ENCODE results near the gene BAZ1B. TPM values are rescaled to one million over a fixed set of nuclear protein-coding genes. Genes with fewer than 3 reads are reported as not detected.
A peak's percentile ranks its signal among the peaks of the same experiment; 100 is the strongest.
"Not testable (repeated sequence)": the region's sequence is repeated elsewhere in the genome, so short reads cannot be mapped to it uniquely, and the experiment has no call there.

Gene BAZ1B
- total RNA-seq, 1 donor from 2014 or later: 108 TPM

- Mint-ChIP-seq H3K9me3 (ENCODE audit: unreplicated experiment) (peaks cover 5% of the 10 kb centered on the region), H3K4me3 (ENCODE audit: unreplicated experiment) (peak overlapping the region; percentile 74), H3K27me3 (ENCODE audit: unreplicated experiment) (no peaks in the 10 kb centered on the region), H3K4me1 (ENCODE audit: low read depth, unreplicated experiment) (peaks cover 16% of the 10 kb centered on the region), H3K36me3 (ENCODE audit: unreplicated experiment) (peaks cover 1% of the 10 kb centered on the region), H3K27ac (ENCODE audit: unreplicated experiment) (peak overlapping the region; percentile 83)
- TF ChIP-seq, protein P1, sequence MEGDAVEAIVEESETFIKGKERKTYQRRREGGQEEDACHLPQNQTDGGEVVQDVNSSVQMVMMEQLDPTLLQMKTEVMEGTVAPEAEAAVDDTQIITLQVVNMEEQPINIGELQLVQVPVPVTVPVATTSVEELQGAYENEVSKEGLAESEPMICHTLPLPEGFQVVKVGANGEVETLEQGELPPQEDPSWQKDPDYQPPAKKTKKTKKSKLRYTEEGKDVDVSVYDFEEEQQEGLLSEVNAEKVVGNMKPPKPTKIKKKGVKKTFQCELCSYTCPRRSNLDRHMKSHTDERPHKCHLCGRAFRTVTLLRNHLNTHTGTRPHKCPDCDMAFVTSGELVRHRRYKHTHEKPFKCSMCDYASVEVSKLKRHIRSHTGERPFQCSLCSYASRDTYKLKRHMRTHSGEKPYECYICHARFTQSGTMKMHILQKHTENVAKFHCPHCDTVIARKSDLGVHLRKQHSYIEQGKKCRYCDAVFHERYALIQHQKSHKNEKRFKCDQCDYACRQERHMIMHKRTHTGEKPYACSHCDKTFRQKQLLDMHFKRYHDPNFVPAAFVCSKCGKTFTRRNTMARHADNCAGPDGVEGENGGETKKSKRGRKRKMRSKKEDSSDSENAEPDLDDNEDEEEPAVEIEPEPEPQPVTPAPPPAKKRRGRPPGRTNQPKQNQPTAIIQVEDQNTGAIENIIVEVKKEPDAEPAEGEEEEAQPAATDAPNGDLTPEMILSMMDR (IDR thresholded peaks at IDR 0.05; ENCODE audit: partially characterized antibody, unreplicated experiment): no peak
- peak; percentile 51 for DNase-seq
Observed at GRCh38 chr7:73482746-73483145, 39.3 kb downstream of the BAZ1B start.

DNA sequence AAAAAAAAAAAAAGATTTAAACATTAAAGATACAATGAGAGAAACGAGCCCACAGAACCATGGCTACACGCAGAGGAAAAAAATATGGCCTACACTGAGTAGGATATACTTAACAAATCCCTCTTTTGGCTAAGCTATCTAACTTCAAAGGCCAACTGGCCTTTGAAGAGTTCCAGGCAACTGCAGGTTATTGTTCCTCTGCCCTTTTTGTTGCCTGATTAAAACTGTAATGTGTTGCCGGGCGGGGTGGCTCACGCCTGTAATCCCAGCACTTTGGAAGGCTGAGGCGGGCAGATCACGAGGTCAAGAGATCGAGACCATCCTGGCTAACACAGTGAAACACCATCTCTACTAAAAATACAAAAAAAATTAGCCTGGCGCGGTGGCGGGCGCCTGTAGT, 40.6 kb downstream of the BAZ1B start:
- Mint-ChIP-seq H3K36me3 (ENCODE audit: unreplicated experiment) (peaks cover 10% of the 10 kb centered on the region), H3K4me1 (ENCODE audit: low read depth, unreplicated experiment) (peaks cover 19% of the 10 kb centered on the region)
- not testable (repeated sequence) for DNase-seq; H3K27me3 Mint-ChIP-seq (ENCODE audit: unreplicated experiment); H3K9me3 Mint-ChIP-seq (ENCODE audit: unreplicated experiment); H3K4me3 Mint-ChIP-seq (ENCODE audit: unreplicated experiment); H3K27ac Mint-ChIP-seq (ENCODE audit: unreplicated experiment)

- Mint-ChIP-seq H3K9me3 (ENCODE audit: unreplicated experiment) (peaks cover 4% of the 10 kb centered on the region), H3K4me3 (ENCODE audit: unreplicated experiment) (no peak overlapping the region), H3K4me1 (ENCODE audit: low read depth, unreplicated experiment) (peaks cover 17% of the 10 kb centered on the region), H3K27ac (ENCODE audit: unreplicated experiment) (no peak overlapping the region), H3K36me3 (ENCODE audit: unreplicated experiment) (peaks cover 14% of the 10 kb centered on the region), H3K27me3 (ENCODE audit: unreplicated experiment) (peaks cover 3% of the 10 kb centered on the region)
- TF ChIP-seq, protein P1 (IDR thresholded peaks at IDR 0.05; ENCODE audit: partially characterized antibody, unreplicated experiment): no peak
- no peak for DNase-seq
Observed at GRCh38 chr7:73478549-73478948, 43.5 kb downstream of the BAZ1B start.

- Mint-ChIP-seq H3K9me3 (ENCODE audit: unreplicated experiment) (peaks cover 2% of the 10 kb centered on the region), H3K4me1 (ENCODE audit: low read depth, unreplicated experiment) (peaks cover 8% of the 10 kb centered on the region), H3K27ac (ENCODE audit: unreplicated experiment) (no peak overlapping the region), H3K4me3 (ENCODE audit: unreplicated experiment) (no peak overlapping the region), H3K27me3 (ENCODE audit: unreplicated experiment) (peaks cover 3% of the 10 kb centered on the region), H3K36me3 (ENCODE audit: unreplicated experiment) (peaks cover 14% of the 10 kb centered on the region)
- TF ChIP-seq, protein P1 (IDR thresholded peaks at IDR 0.05; ENCODE audit: partially characterized antibody, unreplicated experiment): no peak
- DNase-seq: no peak
Observed at GRCh38 chr7:73477376-73477775, 44.7 kb downstream of the BAZ1B start.

DNA sequence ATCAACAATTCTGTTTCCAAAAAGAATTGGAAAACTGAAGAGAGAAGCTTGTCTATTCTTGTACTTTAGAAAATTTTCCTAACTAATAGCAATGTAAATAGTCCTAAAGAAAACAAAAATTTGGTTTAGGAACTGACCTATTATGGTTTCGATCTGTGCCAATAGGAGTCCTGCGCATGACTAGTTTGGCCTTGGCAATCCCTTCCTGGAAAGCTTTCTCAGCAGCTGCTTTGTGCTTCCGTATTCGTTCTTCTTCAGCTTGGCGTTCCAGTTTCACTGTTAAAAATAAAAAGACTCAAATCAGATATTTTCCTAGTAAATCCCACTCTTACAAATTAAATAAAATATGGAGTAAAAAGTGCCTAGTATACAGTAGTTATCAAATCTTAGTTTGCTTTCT, 51.9 kb downstream of the BAZ1B start:
- no peak for DNase-seq
- Mint-ChIP-seq H3K27me3 (ENCODE audit: unreplicated experiment) (peaks cover 2% of the 10 kb centered on the region), H3K9me3 (ENCODE audit: unreplicated experiment) (peaks cover 3% of the 10 kb centered on the region), H3K27ac (ENCODE audit: unreplicated experiment) (no peak overlapping the region), H3K4me1 (ENCODE audit: low read depth, unreplicated experiment) (no peaks in the 10 kb centered on the region), H3K36me3 (ENCODE audit: unreplicated experiment) (peaks cover 1% of the 10 kb centered on the region), H3K4me3 (ENCODE audit: unreplicated experiment) (no peak overlapping the region)
- TF ChIP-seq, protein P1 (IDR thresholded peaks at IDR 0.05; ENCODE audit: partially characterized antibody, unreplicated experiment): no peak

DNA sequence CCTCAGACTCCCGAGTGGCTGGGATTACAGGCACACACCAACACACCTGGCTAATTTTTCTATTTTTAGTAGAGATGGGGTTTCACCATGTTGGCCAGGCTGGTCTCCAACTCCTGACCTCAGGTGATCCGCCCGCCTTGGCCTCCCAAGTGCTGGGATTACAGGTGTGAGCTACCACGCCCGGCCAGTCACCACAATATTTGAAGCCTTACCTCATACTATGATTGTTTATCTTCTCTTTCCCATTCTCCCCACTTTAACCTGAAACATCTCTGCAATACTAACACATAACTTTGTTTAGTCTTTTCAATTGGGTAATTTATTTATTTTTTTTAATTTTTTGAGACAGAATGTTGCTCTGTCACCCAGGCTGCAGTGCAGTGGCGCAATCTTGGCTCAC, 55.0 kb downstream of the BAZ1B start:
- not testable (repeated sequence) for DNase-seq; H3K4me3 Mint-ChIP-seq (ENCODE audit: unreplicated experiment); H3K36me3 Mint-ChIP-seq (ENCODE audit: unreplicated experiment); H3K4me1 Mint-ChIP-seq (ENCODE audit: low read depth, unreplicated experiment); H3K27ac Mint-ChIP-seq (ENCODE audit: unreplicated experiment); H3K9me3 Mint-ChIP-seq (ENCODE audit: unreplicated experiment); H3K27me3 Mint-ChIP-seq (ENCODE audit: unreplicated experiment)
